GM12873 (cell line): ENCODE results near the gene NAIP.
"Not testable (repeated sequence)": the region's sequence is repeated elsewhere in the genome, so short reads cannot be mapped to it uniquely, and the experiment has no call there.

Source experiments
- TF ChIP-seq, protein P1 (sequence below): IDR thresholded peaks from 2 replicates; pipeline ENCODE4 v1.5.1; 2012; ENCODE audit warnings: low read depth, mild to moderate bottlenecking, moderate library complexity, low read length, control low read depth; ENCODE audit not compliant: insufficient read depth; ENCODE audit errors: missing control alignments

Gene NAIP

GRCh38 chr5:71025289-71025953 lies at the start of gene NAIP:
Gene NAIP (minus strand): TSS chr5:71025339. CDS start chr5:71012915, 12,424 bp downstream.
- TF ChIP-seq, protein P1, sequence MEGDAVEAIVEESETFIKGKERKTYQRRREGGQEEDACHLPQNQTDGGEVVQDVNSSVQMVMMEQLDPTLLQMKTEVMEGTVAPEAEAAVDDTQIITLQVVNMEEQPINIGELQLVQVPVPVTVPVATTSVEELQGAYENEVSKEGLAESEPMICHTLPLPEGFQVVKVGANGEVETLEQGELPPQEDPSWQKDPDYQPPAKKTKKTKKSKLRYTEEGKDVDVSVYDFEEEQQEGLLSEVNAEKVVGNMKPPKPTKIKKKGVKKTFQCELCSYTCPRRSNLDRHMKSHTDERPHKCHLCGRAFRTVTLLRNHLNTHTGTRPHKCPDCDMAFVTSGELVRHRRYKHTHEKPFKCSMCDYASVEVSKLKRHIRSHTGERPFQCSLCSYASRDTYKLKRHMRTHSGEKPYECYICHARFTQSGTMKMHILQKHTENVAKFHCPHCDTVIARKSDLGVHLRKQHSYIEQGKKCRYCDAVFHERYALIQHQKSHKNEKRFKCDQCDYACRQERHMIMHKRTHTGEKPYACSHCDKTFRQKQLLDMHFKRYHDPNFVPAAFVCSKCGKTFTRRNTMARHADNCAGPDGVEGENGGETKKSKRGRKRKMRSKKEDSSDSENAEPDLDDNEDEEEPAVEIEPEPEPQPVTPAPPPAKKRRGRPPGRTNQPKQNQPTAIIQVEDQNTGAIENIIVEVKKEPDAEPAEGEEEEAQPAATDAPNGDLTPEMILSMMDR: not testable (repeated sequence)

DNA sequence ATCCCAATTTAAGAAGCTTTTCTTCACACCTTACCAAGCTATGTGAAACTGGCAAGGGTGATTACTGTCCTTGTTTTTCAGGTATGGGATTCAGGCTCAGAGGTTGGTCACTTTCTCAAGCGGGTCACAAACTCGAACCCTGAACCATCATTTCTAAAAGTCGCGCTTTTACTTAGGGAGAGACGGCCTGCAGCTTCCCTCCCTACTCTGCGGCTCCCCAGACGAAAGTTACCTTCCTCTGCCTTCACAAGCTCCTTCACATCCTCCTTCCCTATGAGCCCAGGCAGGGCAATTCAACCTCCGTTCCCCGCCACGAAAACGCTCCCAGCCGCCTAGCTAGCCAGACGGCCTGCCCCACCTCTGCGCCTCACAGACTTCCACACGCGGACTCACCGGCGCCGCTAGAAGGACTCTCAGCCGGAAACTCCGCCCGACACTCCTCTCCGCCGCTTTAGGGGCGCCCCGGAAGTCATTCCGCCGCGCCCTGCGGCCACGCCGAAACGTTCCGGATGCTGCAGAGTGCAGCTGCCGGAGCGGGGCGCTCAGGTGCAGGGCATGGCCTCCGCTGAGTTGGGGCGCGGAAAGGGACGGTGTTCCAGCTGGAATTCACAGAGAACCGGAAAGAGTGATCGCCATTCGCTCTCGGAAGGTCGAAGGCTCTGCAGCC lies 42.3 kb upstream of the NAIP start, which contains the start of gene GTF2H2:
GTF2H2 (minus strand) TSS at position 415 of the 667 bp plus-strand sequence. CDS start 4,913 bp downstream, outside the sequence.
- TF ChIP-seq, protein P1: not testable (repeated sequence)

DNA sequence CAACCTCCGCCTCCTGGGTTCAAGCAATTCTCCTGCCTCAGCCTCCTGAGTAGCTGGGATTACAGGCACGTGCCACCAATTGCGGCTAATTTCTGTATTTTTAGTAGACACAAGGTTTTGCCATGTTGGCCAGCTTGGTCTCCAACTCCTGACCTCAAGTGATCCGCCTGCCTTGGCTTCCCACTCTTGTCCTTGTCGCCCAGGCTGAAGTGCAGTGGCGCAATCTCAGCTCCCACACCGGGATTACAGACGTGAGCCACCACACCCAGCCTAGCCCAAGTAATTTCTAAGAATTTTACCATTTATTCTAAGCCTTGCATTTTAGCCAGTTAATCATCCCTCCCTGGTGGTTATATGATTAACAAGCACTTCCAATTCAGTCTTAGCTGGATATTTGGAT lies 11.0 kb downstream of the NAIP start:
- TF ChIP-seq, protein P1: no peak

GRCh38 chr5:71013575-71013974 lies 11.6 kb downstream of the NAIP start:
- TF ChIP-seq, protein P1: no peak

GRCh38 chr5:71011194-71011792 lies 13.8 kb downstream of the NAIP start:
- TF ChIP-seq, protein P1: no peak
